Calu3 (cell line): ENCODE results near the gene UHRF2. TPM values are rescaled to one million over a fixed set of nuclear protein-coding genes. Genes with fewer than 3 reads are reported as not detected.

ENCODE experiments used
- BruUV-seq: library from RNA; stranded (reverse); fragments of 400-500 nt; replicated peaks from 2 replicates; lab custom pipeline; 2021; lab: Mats Ljungman, UMichigan
- CTCF ChIA-PET: fragments of 300-600 bp; sonication (Branson Sonifier 250); formaldehyde crosslinking; loops from one replicate; lab custom pipeline; 2022; ENCODE audit warnings: antibody characterized with exemption; lab: Charles Lee
- DNase-seq: peaks from one replicate; pipeline ENCODE4 v3.0.0; 2022
- H3K27ac Mint-ChIP-seq: one replicate; pipeline ENCODE4 v1.8.0; 2022; ENCODE audit warnings: mixed read lengths; ENCODE audit not compliant: unreplicated experiment
- H3K27me3 Mint-ChIP-seq: one replicate; pipeline ENCODE4 v1.8.0; 2022; ENCODE audit warnings: mixed read lengths; ENCODE audit not compliant: unreplicated experiment
- H3K36me3 Mint-ChIP-seq: one replicate; pipeline ENCODE4 v1.8.0; 2022; ENCODE audit warnings: mild to moderate bottlenecking, moderate library complexity, mixed read lengths; ENCODE audit not compliant: insufficient read depth, unreplicated experiment
- H3K4me1 Mint-ChIP-seq: one replicate; pipeline ENCODE4 v1.8.0; 2022; ENCODE audit warnings: mild to moderate bottlenecking, low read depth, mixed read lengths; ENCODE audit not compliant: unreplicated experiment
- H3K4me3 Mint-ChIP-seq: one replicate; pipeline ENCODE4 v1.8.0; 2022; ENCODE audit warnings: mild to moderate bottlenecking, low read depth, moderate library complexity, mixed read lengths; ENCODE audit not compliant: unreplicated experiment
- H3K9me3 Mint-ChIP-seq: one replicate; pipeline ENCODE4 v1.8.0; 2022; ENCODE audit warnings: low read depth, mixed read lengths; ENCODE audit not compliant: unreplicated experiment
- intact Hi-C: fragments of 100-400 bp; cut with micrococcal nuclease; formaldehyde crosslinking; loops from one replicate; pipeline ENCODE4 v1.10.0; 2022; ENCODE audit not compliant: unreplicated experiment
- total RNA-seq: library from RNA; stranded (reverse); gene quantifications from 2 replicates; pipeline ENCODE4 v1.2.3, GENCODE V29; 2022
- TF ChIP-seq, protein P1 (sequence below): fragments of 200-600 bp; IDR thresholded peaks from one replicate; pipeline ENCODE4 v1.8.0; 2022; ENCODE audit warnings: antibody characterized with exemption; ENCODE audit not compliant: unreplicated experiment

Gene UHRF2
- total RNA-seq, 1 experiment from 2014 or later, result 38.4 TPM

DNA sequence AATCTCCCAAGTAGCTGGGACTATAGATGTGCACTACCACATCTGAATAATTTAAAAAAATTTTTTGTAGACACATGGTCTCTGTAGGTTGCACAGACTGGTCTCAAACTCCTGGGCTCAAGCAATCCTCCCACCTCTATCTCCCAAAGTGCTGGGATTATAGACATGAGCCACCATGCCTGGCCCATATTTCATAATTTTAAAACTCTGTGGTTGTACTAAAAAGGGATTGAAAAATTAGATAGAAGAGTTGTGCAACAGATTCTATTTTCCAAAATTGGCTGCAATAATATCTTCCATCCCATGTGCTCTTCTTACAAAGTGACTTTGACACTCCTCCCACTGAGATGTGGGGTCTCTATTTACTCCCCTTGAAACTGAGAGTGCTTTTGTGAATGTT lies 7.6 kb upstream of the UHRF2 start:
- intact Hi-C loops, result no loop called here
- no TSS peak for BruUV-seq
- Mint-ChIP-seq H3K9me3 (no peaks in the 10 kb centered on the region), H3K36me3 (no peaks in the 10 kb centered on the region), H3K27ac (no peak overlapping the region), H3K4me1 (no peaks in the 10 kb centered on the region), H3K4me3 (no peak overlapping the region), H3K27me3 (peaks cover 20% of the 10 kb centered on the region)
- CTCF ChIA-PET, result no interaction called here
- DNase-seq, result no peak
- TF ChIP-seq, protein P1, sequence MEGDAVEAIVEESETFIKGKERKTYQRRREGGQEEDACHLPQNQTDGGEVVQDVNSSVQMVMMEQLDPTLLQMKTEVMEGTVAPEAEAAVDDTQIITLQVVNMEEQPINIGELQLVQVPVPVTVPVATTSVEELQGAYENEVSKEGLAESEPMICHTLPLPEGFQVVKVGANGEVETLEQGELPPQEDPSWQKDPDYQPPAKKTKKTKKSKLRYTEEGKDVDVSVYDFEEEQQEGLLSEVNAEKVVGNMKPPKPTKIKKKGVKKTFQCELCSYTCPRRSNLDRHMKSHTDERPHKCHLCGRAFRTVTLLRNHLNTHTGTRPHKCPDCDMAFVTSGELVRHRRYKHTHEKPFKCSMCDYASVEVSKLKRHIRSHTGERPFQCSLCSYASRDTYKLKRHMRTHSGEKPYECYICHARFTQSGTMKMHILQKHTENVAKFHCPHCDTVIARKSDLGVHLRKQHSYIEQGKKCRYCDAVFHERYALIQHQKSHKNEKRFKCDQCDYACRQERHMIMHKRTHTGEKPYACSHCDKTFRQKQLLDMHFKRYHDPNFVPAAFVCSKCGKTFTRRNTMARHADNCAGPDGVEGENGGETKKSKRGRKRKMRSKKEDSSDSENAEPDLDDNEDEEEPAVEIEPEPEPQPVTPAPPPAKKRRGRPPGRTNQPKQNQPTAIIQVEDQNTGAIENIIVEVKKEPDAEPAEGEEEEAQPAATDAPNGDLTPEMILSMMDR, result no peak

DNA sequence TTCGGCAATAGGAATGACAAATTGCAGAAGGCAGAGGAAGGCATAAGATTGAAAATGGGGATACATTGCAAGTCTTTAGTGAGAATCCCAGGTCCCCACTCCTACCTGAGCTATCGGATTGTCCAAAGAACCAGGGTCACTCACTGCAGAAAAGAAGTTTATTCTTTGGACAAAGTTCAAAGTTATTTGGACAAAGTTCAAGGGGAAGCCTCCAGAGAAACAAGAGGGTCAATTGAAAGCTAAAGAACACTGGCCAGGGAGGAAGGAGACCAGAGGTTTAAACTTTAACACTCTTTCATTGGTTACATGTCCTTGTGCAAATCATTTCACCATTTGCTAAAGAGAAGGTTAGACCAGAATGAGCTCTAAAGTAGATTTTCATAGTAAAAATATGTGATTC lies 5.2 kb upstream of the UHRF2 start:
- H3K4me1 Mint-ChIP-seq, result no peaks in the 10 kb centered on the region
- CTCF ChIA-PET, result no interaction called here
- H3K27ac Mint-ChIP-seq, result no peak overlapping the region
- no peak for DNase-seq
- peaks cover under 1% of the 10 kb centered on the region for H3K36me3 Mint-ChIP-seq
- BruUV-seq, result no TSS peak
- no peaks in the 10 kb centered on the region for H3K9me3 Mint-ChIP-seq
- no peak overlapping the region for H3K4me3 Mint-ChIP-seq
- H3K27me3 Mint-ChIP-seq, result peaks cover 20% of the 10 kb centered on the region
- TF ChIP-seq, protein P1, result no peak
- intact Hi-C loops, result no loop called here

GRCh38 chr9:6408320-6408719 lies 4.7 kb upstream of the UHRF2 start:
- H3K9me3 Mint-ChIP-seq, result no peaks in the 10 kb centered on the region
- H3K36me3 Mint-ChIP-seq, result peaks cover 5% of the 10 kb centered on the region
- BruUV-seq, result no TSS peak
- H3K4me1 Mint-ChIP-seq, result no peaks in the 10 kb centered on the region
- intact Hi-C loops, result no loop called here
- no peak for DNase-seq
- H3K27me3 Mint-ChIP-seq, result peaks cover 20% of the 10 kb centered on the region
- H3K4me3 Mint-ChIP-seq, result no peak overlapping the region
- H3K27ac Mint-ChIP-seq, result no peak overlapping the region
- CTCF ChIA-PET, result no interaction called here
- TF ChIP-seq, protein P1, result no peak

DNA sequence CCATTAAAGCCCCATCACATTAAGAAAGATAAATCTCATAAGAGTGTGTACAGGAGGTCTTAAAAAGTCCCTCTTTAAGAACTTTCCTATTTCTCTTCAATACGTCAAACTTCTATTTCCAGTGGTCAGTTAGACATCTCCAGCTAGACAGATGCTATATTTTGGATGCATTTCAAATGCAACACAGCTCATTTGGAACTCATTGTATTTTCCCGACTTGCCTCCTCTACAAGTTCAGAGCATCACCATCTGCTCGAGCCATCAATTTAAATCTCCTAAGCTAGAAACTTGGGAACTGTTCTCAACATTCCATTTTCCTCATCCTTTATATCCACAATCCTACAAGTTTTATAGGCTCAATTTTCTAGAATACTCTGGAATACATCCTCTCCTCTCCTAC lies 3.2 kb upstream of the UHRF2 start:
- intact Hi-C loops, result no loop called here

More for the DNA sequence above, 3.2 kb upstream of the UHRF2 start:
- Mint-ChIP-seq H3K9me3 (no peaks in the 10 kb centered on the region), H3K4me1 (no peaks in the 10 kb centered on the region), H3K36me3 (peaks cover 15% of the 10 kb centered on the region), H3K27ac (no peak overlapping the region), H3K4me3 (no peak overlapping the region), H3K27me3 (peaks cover 20% of the 10 kb centered on the region)
- BruUV-seq, result no TSS peak
- DNase-seq, result no peak
- TF ChIP-seq, protein P1, result no peak
- CTCF ChIA-PET, result interaction anchor here (0.5 kb wide), 2 partner anchors 74 to 243 kb away, joined by 3 read pairs; no protein-coding TSS in a partner anchor
